HCT116 (cell line): ENCODE results near the gene CASZ1. TPM values are rescaled to one million over a fixed set of nuclear protein-coding genes. Genes with fewer than 3 reads are reported as not detected.

Source experiments
- ATAC-seq: fragments of 200-7000 bp; cut with Tn5 transposase; 2 replicates; pipeline ENCODE4 v1.9.1; 2020; ENCODE audit warnings: mild to moderate bottlenecking, moderate library complexity
- BruUV-seq: library from RNA; stranded (reverse); fragments of 400-500 nt; replicated peaks from 2 replicates; lab custom pipeline; 2021; lab: Mats Ljungman, UMichigan
- CTCF ChIA-PET: fragments of 300-600 bp; sonication (Branson Sonifier 250); formaldehyde crosslinking; loops from one replicate; lab custom pipeline; 2021; ENCODE audit warnings: antibody characterized with exemption; lab: Charles Lee
- POLR2A ChIA-PET: fragments of 300-600, 350-600 bp; sonication (Branson Sonifier 250); formaldehyde crosslinking; loops from one replicate; lab custom pipeline; 2021; ENCODE audit warnings: antibody characterized with exemption; lab: Charles Lee
- RAD21 ChIA-PET, 2 experiments: fragments of 300-600 bp; sonication (Branson Sonifier 250); formaldehyde crosslinking; loops; one replicate each; lab custom pipeline; 2023; ENCODE audit warnings: low total read pairs in 2 of 2; ENCODE audit not compliant: uncharacterized antibody in 2 of 2, unreplicated experiment in 2 of 2, low non-redundant PET in 1 of 2; lab: Charles Lee
- DNase-seq: peaks from one replicate; pipeline ENCODE4 v3.0.0-alpha.2; 2010; ENCODE audit warnings: low read depth, low spot score
- H2AFZ ChIP-seq: fragments of 200-600 bp; shearing (Covaris generic), sonication (generic); 2 replicates; pipeline ENCODE4 v1.6.1; 2017; ENCODE audit warnings: low read depth, mixed run types, mixed read lengths, antibody characterized with exemption, low read length; ENCODE audit not compliant: poor library complexity, severe bottlenecking
- H3K27ac ChIP-seq: 2 replicates; pipeline ENCODE4 v1.5.1; 2012; ENCODE audit warnings: low read depth, low read length
- H3K27me3 ChIP-seq: fragments of 200-600 bp; sonication (generic); 2 replicates; pipeline ENCODE4 v1.6.1; 2016; ENCODE audit warnings: mixed run types, low read length, mixed read lengths; ENCODE audit not compliant: insufficient read depth
- H3K36me3 ChIP-seq, 2 experiments: fragments of 200-500 bp in 1 of 2; fragments of 200-600 bp in 1 of 2; sonication (Bioruptor generic) in 1 of 2; sonication (generic) in 1 of 2; 2 replicates each; pipeline versions ENCODE4 v1.5.1 to v1.6.1; 2014 to 2016; ENCODE audit warnings: low read length in 2 of 2, inconsistent platforms in 1 of 2, mixed read lengths in 1 of 2, mixed run types in 1 of 2; ENCODE audit not compliant: insufficient read depth in 2 of 2, control insufficient read depth in 1 of 2
- H3K4me1 ChIP-seq, 2 experiments: fragments of 200-600 bp in 1 of 2; sonication (generic) in 1 of 2; 2 replicates each; pipeline versions ENCODE4 v1.5.1 to v1.6.1; 2012 to 2017; ENCODE audit warnings: low read length in 2 of 2, inconsistent platforms in 1 of 2, mild to moderate bottlenecking in 1 of 2, mixed read lengths in 1 of 2, mixed run types in 1 of 2, moderate library complexity in 1 of 2; ENCODE audit not compliant: insufficient read depth in 2 of 2, control insufficient read depth in 1 of 2
- H3K4me2 ChIP-seq: fragments of 200-600 bp; sonication (generic); 2 replicates; pipeline ENCODE4 v1.6.1; 2017; ENCODE audit warnings: mixed run types, low read length, mixed read lengths
- H3K4me3 ChIP-seq, 2 experiments: fragments of 200-600 bp in 1 of 2; sonication (generic) in 1 of 2; replicated peaks in 1 of 2; 2 replicates each; pipeline ENCODE4 v1.5.1; 2011 to 2016; ENCODE audit warnings: low read length in 2 of 2, control low read depth in 1 of 2, low read depth in 1 of 2, mild to moderate bottlenecking in 1 of 2, mixed read lengths in 1 of 2, mixed run types in 1 of 2
- H3K79me2 ChIP-seq: fragments of 200-600 bp; sonication (generic); 2 replicates; pipeline ENCODE4 v1.6.1; 2017; ENCODE audit warnings: mild to moderate bottlenecking, mixed run types, low read length, moderate library complexity, mixed read lengths; ENCODE audit not compliant: insufficient read depth
- H3K9ac ChIP-seq: fragments of 200-600 bp; sonication (generic); 2 replicates; pipeline ENCODE4 v1.6.1; 2016; ENCODE audit warnings: low read length, mixed read lengths
- H3K9me2 ChIP-seq: fragments of 200-600 bp; sonication (generic), shearing (Covaris generic); 2 replicates; pipeline ENCODE4 v1.6.1; 2017; ENCODE audit warnings: mixed run types, mild to moderate bottlenecking, moderate library complexity; ENCODE audit not compliant: insufficient read depth
- H3K9me3 ChIP-seq, 2 experiments: fragments of 200-500 bp in 1 of 2; fragments of 200-600 bp in 1 of 2; sonication (Bioruptor generic) in 1 of 2; sonication (generic) in 1 of 2; 2 replicates each; pipeline ENCODE4 v1.6.1; 2014 to 2017; ENCODE audit warnings: low read length in 2 of 2, mixed read lengths in 2 of 2, inconsistent platforms in 1 of 2, low read depth in 1 of 2, mild to moderate bottlenecking in 1 of 2, mixed run types in 1 of 2, moderate library complexity in 1 of 2; ENCODE audit not compliant: control insufficient read depth in 1 of 2, insufficient read depth in 1 of 2
- H4K20me1 ChIP-seq: fragments of 200-600 bp; sonication (generic), shearing (Covaris generic); 2 replicates; pipeline ENCODE4 v1.6.1; 2017; ENCODE audit warnings: mixed run types, mild to moderate bottlenecking, moderate library complexity; ENCODE audit not compliant: insufficient read depth
- ATF3 ChIP-seq: IDR thresholded peaks from 2 replicates; pipeline ENCODE4 v1.6.1; 2012
- CBX3 ChIP-seq: IDR thresholded peaks from 2 replicates; pipeline ENCODE4 v1.6.1; 2012; ENCODE audit warnings: low read depth
- CEBPB ChIP-seq: IDR thresholded peaks from 2 replicates; pipeline ENCODE4 v1.6.1; 2012; ENCODE audit warnings: low read depth
- CTCF ChIP-seq, 3 experiments: fragments of 200-600 bp in 1 of 3; sonication (generic) in 1 of 3; IDR thresholded peaks in 2 of 3; conservative IDR thresholded peaks in 1 of 3; 2 replicates each; pipeline ENCODE4 v1.5.1; 2012 to 2017; ENCODE audit warnings: low read depth in 2 of 3, low read length in 2 of 3, antibody characterized with exemption in 1 of 3, borderline replicate concordance in 1 of 3, control low read depth in 1 of 3, mild to moderate bottlenecking in 1 of 3, mixed read lengths in 1 of 3, mixed run types in 1 of 3, moderate library complexity in 1 of 3; ENCODE audit not compliant: insufficient read depth in 1 of 3
- EGR1 ChIP-seq: IDR thresholded peaks from 2 replicates; pipeline ENCODE4 v1.6.1; 2012; ENCODE audit warnings: low read depth
- ELF1 ChIP-seq: IDR thresholded peaks from 2 replicates; pipeline ENCODE4 v1.6.1; 2012; ENCODE audit warnings: low read depth, borderline replicate concordance
- EZH2phosphoT487 ChIP-seq: fragments of 200-600 bp; IDR thresholded peaks from 2 replicates; pipeline ENCODE4 v1.6.1; 2018; ENCODE audit warnings: antibody characterized with exemption, borderline replicate concordance
- FOSL1 ChIP-seq: IDR thresholded peaks from 2 replicates; pipeline ENCODE4 v1.6.1; 2012; ENCODE audit warnings: low read depth
- JUND ChIP-seq: IDR thresholded peaks from 2 replicates; pipeline ENCODE4 v1.6.1; 2012
- MAX ChIP-seq: IDR thresholded peaks from 2 replicates; pipeline ENCODE4 v1.6.1; 2012
- POLR2A ChIP-seq: IDR thresholded peaks from 2 replicates; pipeline ENCODE4 v1.7.0; 2011; ENCODE audit warnings: borderline replicate concordance; ENCODE audit not compliant: insufficient read depth, insufficient read length; ENCODE audit errors: extremely low read depth
- REST ChIP-seq: IDR thresholded peaks from 2 replicates; pipeline ENCODE4 v1.6.1; 2012; ENCODE audit warnings: low read depth
- SIN3A ChIP-seq: IDR thresholded peaks from 2 replicates; pipeline ENCODE4 v1.6.1; 2012; ENCODE audit warnings: low read depth
- SRF ChIP-seq: IDR thresholded peaks from 2 replicates; pipeline ENCODE4 v1.6.1; 2012; ENCODE audit warnings: low read depth
- TCF7L2 ChIP-seq: IDR thresholded peaks from 2 replicates; pipeline ENCODE4 v1.7.0; 2011; ENCODE audit warnings: borderline replicate concordance, inconsistent platforms; ENCODE audit not compliant: insufficient read depth, insufficient read length; ENCODE audit errors: extremely low read depth
- YY1 ChIP-seq: IDR thresholded peaks from 2 replicates; pipeline ENCODE4 v1.6.1; 2011; ENCODE audit warnings: low read length, low read depth, moderate library complexity, mild to moderate bottlenecking; ENCODE audit not compliant: insufficient replicate concordance; ENCODE audit errors: extremely low read depth
- ZBTB33 ChIP-seq: IDR thresholded peaks from 2 replicates; pipeline ENCODE4 v1.6.1; 2011; ENCODE audit warnings: mild to moderate bottlenecking, low read length, moderate library complexity; ENCODE audit not compliant: insufficient replicate concordance; ENCODE audit errors: extremely low read depth
- ZFX ChIP-seq: fragments of 450-650 bp; IDR thresholded peaks from 2 replicates; pipeline ENCODE4 v1.6.1; 2017
- ZNF274 ChIP-seq: fragments of 200-500 bp; sonication (Bioruptor generic); IDR thresholded peaks from 2 replicates; pipeline ENCODE4 v1.6.1; 2014; ENCODE audit warnings: mild to moderate bottlenecking, low read depth, low read length, inconsistent platforms
- intact Hi-C: fragments of 100-400 bp; cut with micrococcal nuclease; formaldehyde crosslinking; loops from 2 replicates; pipeline ENCODE4 v1.10.0; 2022
- total RNA-seq: library from RNA; stranded (reverse); gene quantifications from one replicate; pipeline ENCODE4 v1.2.1, GENCODE V29; 2021; ENCODE audit not compliant: unreplicated experiment

The CASZ1 gene
- total RNA-seq, 1 experiment from 2014 or later: 7.7 TPM

GRCh38 chr1:10714337-10715114 lies 81.9 kb downstream of the CASZ1 start:
- no TSS peak for BruUV-seq
- H3K27me3 ChIP-seq: no peaks in the 10 kb centered on the region
- H3K9me3 ChIP-seq: no peaks in the 10 kb centered on the region
- no peak overlapping the region for H2AFZ ChIP-seq
- no peaks in the 10 kb centered on the region for H3K9me2 ChIP-seq
- H3K4me3 ChIP-seq: no peak overlapping the region
- intact Hi-C loops: no loop called here
- H3K27ac ChIP-seq: no peak overlapping the region
- no peak overlapping the region for H3K9ac ChIP-seq
- no peaks in the 10 kb centered on the region for H3K79me2 ChIP-seq
- H3K36me3 ChIP-seq: no peaks in the 10 kb centered on the region
- TF ChIP-seq CTCF (IDR thresholded peaks at IDR 0.05 in 2 of 3, conservative IDR thresholded peaks at IDR 0.05 in 1 of 3; ENCODE audit: borderline replicate concordance in 1 of 3, insufficient read depth in 1 of 3, low read depth in 2 of 3, low read length in 2 of 3) (no peak), JUND (no peak), MAX (no peak), ZFX (no peak), ZNF274 (no peak), YY1 (no peak), CBX3 (no peak), FOSL1 (no peak), ELF1 (no peak), ATF3 (no peak), TCF7L2 (no peak), REST (no peak), EZH2phosphoT487 (no peak), POLR2A (no peak), ZBTB33 (no peak), SRF (no peak), SIN3A (no peak), CEBPB (no peak), EGR1 (no peak)
- ChIA-PET POLR2A (no interaction called here), RAD21 (no interaction called here), CTCF (no interaction called here)
- H3K4me2 ChIP-seq: no peak overlapping the region
- H3K4me1 ChIP-seq: no peaks in the 10 kb centered on the region
- ATAC-seq: no peak
- DNase-seq: no peak
- H4K20me1 ChIP-seq: no peaks in the 10 kb centered on the region
